GM21717 (cell line): ENCODE results near the gene SLC24A4.

ENCODE experiments used
- ATAC-seq: cut with Tn5 transposase; IDR thresholded peaks from one replicate; pipeline ENCODE4 v1.9.1; 2021; ENCODE audit warnings: mild to moderate bottlenecking, moderate library complexity; ENCODE audit not compliant: unreplicated experiment

SLC24A4 gene

DNA sequence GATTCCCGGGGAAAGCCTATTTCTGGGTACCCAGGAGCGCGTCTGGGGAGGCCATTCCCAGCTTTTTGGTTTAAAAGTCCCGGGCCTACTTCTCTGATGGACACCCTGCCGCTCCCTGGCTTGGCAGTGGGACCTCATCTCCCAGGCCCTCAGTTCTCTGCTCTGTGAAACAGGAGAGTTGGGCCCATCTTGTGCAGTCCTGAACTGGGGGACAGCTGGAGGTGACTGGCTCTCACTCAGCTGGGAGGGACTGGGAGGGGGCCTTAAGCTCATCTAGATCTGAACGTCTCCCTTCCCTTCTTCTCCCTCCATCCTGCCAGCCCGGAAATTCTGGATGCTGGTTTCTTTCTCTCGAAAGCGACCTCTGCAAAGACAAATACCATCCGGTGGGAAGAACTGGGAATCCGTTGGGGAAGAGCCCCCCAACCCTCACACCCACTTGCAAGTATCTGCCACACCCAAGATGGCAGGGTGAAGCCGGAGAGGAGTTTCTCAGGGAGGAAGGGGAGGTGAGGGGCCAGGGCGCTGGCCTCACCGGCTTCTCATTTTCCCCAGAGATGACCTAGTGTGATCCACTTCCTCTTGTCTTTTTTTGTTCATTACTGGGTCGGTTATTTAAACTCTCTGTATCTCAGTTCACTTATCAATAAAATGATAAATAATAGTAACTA, 192.0 kb downstream of the SLC24A4 start:
- no peak for ATAC-seq

DNA sequence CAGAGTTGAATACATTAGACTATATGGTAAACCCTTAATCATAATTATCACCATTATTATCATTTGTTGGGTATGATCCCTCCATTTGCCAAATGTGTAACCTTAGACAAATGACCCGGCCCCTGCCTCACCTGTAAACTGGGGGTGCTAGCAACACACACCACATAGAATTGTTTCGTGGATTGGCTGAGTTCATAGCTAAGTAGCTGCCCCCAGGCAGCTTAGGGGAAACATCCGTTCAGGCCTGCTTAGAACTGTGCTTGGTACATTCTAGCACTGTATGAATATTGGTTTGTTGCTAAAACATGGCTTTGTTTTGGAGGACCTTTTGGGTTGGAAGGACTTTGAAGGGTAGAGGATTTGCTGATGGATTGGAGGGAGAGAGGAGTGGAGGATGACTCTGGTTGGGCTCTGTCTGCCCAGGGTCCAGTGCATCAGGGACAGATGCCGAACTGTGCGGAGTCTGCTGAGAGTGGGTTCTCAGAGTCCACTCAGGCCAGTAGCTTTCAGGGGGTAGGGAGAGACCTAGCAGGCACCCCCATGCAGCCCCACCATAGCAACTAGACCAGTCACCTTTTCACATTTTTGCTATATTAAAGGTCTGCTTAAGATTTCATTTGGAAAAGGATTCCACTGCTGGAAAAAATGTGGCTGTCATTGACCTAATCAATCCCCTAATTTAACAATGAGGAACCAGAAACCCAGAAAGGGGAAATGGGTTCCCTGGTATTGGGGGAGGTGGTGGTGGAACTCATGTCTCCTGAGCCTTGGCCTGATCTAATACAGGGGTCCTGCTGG, 192.8 kb downstream of the SLC24A4 start:
- no peak for ATAC-seq

DNA sequence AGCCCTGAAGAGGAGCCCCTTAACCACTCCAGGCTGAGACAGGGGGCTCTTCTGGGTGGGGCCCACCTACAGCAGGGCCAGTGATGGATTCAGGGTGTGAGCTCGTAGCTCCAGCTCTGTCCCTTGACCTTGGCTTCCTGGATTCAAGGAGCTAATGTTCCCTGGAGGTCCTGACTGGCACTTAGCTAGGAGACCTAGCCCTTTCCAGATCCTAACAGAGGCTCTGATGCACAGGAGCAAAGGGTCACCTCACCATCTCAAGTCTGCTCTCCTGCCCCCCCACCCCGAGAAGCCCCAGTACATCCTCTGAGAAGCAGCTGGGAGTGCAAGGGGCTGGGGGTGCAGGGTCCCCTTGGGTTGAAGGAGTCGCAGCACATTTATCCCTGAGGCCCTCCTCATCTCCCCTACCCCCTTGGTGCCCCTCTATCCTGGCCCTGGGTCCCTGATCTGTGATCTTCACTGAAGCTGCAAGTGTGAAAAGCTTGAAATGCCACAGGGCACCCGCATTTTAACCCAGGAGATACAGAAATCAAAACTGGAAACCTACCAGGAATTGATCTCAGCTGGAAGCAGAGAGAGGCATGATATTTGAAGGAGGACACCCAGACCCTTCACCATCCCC, 193.5 kb downstream of the SLC24A4 start:
- ATAC-seq: no peak

DNA sequence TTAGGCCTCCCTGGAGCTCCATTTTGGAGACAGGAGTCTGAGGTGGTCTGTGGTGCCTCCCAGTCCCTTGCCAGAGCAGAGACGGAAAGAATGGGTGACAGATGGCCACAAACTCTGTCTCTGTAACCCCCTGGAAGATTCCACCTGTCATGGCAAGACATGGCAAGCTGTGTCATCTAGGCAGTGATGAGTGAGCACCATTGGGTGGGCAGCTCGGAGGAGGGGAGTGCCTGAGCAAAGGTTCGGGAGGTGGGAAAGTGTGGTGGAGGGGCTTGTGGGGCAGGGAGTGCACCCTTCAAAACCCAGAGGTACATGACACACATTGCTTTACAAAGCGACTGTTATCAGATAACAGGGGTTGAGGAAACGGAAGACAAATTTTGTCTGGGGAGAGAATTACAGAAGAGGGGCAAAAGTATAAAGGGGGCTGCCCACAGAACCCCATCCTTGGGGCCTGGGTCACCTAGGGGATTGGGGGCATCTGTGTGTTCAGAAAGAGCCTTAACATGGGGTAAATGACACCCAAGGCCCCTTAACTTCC, 194.1 kb downstream of the SLC24A4 start:
- no peak for ATAC-seq

DNA sequence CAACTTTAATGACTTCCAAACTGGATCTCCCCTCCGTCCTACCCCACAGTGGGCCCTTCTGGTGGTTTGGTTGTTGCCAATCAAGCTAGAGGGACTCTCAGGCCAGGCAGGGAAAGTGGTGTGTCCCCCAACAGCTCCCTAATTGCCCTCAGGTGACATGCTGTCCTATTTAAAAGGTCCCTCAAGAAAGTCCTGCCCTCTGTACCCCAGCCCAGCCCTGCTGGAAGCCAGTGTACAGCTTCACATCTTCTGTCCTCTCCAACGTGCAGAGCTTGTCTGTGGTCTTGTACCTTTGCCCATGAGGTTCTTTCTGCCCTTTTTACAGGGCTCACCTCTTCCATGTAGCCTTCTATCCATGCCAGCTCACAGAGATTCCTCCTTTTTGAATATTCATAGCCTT, 194.8 kb downstream of the SLC24A4 start:
- no peak for ATAC-seq

DNA sequence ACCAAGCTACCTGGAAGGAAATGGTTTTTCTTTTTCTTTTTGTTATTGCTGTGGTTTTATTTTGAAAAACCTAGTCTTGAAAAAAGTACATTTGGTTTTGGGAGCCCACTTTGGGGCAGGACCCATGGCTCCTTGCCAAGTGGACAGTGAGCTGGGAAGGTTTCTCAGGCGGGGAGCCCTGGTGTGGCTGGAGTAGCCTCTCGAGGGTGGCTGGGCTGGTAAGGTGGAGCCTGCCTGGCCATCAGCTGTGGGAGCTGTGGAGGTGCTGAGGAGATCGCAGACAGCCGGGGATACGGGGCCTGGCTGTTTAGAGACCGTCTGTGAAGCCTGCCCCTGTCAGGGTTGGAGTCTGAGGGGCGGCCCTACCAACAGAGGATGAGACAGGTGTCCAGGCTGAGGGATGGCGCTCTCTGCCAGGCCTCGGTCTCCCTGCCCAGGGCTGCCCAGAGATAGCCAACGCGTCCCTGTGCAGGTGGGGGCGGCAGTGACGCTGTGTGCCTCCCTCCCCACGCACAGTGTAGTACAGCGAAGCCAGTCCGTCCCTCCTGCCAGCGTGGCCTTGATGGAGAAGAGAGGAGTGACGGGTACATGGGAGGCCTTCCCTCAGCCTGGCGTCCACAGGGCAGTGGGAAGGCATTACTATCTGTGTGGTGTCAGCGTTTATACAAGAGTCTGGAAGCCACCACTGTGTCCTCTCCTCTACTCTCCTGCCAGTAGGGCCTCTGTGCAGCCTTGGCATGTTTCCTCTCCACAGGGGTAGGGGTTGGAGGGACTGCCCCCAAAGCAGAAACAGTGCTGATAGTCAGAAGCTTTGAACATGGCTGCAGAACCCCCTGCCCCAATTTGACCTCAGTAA, 196.5 kb downstream of the SLC24A4 start:
- ATAC-seq: no peak

DNA sequence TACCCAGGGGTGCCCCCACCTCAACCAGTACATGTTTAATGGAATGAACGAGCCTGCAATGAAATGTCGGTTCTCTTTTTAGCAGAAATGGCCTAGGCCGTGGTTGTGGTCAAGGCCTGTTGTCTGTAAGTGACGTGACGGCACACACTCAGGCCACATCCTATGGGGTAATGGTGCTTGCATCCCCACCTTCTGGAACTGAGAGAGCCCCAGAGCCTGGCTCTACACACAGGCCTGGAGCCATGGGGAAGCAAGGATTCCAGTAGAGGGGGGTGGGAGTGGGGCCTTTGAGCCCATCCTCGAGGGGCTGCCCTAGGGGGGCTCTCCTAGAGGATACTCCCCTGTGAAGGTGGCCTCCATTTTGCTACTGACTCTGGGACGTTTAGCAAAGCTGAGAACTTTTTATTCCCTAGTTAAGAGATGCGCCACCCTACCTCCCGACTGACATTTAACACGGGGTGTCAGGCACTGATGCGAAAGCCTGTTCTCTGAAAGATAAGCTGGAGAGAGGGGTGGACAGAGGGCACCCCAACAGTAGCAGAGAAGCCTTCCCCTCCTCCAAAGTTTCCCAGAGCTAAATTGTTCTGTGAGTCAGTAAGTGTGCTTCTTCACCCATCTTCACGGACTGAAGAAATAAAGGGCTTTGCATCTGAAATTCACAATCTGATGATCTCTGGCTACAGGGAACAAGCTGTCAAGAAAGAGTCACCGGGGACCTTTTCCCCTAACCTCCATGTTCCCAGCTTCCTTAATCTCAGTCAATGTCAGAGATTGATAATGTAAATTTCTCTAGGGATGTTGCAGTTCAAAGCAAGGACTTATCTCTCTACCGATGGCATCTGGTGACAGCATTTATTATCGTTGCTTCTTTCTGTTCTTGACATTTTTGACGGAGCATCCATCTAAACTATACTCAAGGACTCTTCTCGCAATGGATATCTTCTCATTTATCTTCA, 197.4 kb downstream of the SLC24A4 start:
- no peak for ATAC-seq

DNA sequence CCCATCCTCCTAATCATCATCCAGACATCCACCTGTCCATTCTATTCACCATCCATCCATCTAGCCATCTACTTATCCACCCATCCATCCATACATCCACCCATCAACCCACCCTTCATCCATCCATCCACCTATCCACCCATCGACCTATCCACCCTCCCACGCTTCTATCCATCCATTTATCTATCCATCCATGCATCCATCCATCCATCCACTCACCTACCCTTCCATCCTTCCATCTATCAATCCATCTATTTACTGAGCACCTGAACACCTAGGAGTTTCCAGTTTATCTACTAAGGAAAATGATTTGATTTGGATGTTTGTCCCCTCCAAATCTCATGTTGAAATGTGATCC, 198.1 kb downstream of the SLC24A4 start:
- ATAC-seq: no peak

DNA sequence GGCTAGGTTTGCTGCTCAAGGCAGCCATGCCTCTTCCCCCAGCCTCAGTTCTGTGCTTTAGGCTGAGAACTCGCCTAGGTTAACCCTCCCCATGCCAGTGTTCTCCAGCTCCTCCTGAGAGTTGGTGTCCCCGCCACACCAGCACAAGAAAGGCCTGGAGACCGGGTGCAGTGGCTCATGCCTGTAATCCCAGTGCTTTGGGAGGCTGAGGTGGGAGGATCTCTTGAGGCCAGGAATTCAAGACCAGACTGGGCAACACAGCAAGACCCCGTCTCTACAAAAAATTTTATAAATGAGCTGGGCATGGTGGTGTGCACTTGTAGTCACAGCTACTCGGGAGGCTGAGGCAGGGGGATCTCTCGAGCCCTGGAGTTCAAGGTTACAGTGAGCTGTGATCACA, 200.8 kb downstream of the SLC24A4 start:
- no peak for ATAC-seq

DNA sequence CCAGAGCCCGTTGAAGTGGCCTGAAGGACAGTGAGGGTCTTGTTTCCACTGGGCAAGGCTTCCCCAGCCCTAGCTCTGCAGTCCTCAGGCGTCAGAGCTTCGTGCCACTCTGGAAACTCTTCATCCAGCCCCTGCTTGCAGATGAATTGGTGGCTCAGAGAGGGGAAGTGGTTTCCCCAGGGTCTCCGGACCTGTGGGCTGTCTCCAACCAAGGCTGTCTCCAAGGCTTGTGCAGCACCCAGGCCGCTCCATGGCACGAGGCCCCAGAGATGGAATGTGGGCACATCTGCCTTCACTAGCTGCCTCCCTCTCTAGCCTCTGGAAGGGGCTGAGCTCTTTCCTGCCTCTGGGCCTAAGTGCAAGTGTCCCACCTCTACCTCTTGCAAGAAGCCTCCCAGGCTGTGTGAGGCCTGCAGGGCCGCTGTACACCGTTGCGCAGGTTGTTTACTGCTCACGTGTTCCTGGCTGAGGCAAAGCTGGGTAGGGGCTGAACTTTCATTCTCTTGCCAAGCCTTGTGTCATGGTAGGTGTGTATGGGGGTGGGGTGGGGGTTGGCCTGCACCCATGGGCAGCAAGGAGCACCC, 201.7 kb downstream of the SLC24A4 start:
- ATAC-seq: no peak

DNA sequence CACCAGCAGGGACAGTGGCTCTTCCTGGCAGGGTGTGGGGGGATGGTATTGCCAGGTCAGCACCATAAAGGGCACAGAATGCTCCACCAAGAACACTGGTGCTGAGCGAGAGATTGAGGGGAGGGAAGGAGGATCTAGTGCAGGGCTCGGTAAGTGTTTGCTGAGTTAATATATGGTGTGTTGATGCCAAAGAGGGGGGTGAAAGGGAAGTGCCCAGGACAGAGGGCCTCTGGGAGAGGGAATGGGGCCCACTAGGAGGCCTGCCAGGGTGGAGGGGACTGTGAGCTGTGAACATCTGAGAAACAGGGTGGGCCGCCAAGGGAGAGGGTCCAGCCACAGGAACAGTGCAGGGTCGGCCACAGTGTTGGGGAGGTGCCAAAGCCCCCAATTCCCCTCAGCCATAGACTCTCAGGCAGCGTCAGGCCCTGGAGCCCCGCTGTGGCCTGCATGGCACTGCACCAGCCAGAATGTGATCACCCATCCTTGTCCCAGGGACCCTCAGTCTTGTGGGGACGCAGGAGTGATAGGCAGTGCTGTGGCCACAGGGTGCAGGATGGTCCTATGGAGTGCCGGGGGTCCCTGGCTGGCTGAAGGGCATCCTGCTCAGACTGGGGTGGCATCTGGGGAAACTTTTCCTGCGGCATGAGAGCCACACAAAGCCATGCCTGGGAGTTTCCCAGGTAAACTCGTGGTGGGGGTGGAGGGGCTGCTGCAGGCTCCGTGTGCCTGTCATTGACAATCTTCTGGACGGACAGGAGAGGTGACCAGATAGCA, 202.5 kb downstream of the SLC24A4 start:
- no peak for ATAC-seq

DNA sequence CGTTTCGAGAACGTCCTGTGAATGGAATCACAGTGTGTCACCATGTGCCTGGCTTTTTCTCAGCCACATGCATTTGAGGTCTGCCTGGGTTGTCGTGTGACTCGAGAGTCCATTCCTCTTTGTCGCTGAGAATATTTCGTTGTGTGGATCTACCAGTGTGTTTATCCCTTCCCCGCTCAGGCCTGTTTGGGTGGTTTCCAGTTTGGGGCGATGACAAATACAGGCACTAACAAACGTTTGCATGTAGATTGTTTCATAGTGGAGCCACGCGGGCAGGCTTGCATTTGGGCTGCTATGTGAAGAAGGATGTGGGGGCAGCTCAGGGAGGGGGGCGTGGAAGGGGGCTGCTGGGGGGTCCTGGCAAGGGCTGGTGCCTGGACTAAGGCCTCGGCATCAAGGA, 204.8 kb downstream of the SLC24A4 start:
- ATAC-seq: no peak

DNA sequence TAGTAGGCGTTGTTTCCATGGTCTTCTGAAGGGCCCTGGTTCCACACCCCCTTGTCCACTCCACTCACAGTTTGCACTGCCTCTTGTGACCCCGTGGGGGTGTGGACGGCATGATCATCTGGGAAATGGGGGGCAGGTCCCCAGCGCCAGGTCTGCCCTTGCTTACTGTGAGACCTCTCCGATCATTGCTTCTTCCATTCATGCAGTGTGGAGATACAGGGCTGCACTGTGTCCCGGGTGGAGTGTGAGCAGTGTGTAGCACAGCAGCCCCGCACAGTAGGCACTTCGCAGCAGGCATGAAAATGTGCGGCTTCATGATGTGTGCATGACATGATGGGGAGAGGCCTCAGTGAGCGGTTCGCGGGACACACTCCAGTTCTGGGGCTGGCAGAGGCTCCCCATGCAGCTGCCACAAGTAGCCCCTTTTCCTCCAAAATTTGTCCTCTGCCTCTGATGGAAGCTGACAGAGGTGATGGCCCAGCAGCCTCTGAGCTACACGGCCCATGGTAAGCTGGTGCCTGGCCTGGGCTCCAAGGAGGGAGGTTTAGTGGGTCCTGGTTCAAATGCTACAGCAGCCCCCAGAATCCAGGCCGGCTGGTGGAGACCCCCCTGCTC, 205.6 kb downstream of the SLC24A4 start:
- ATAC-seq: no peak

DNA sequence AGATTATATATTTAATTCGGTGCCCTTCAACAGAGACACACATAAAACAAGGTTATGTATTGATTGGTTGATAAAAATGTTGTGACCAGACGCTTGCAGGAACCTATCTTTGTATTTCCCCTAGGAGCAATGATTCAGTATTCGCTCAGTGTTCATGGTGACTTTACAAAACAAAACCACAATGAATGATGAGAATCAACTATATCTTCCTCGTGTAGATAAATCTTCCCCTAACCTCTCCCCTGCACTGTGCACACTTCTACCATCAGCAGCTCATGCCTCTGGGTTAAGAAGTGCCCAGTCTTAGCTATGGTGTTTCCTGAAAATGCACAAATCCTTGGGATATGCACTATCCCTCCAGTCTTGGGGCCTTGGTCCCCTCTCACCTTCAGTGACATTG, 206.9 kb downstream of the SLC24A4 start:
- ATAC-seq: no peak

DNA sequence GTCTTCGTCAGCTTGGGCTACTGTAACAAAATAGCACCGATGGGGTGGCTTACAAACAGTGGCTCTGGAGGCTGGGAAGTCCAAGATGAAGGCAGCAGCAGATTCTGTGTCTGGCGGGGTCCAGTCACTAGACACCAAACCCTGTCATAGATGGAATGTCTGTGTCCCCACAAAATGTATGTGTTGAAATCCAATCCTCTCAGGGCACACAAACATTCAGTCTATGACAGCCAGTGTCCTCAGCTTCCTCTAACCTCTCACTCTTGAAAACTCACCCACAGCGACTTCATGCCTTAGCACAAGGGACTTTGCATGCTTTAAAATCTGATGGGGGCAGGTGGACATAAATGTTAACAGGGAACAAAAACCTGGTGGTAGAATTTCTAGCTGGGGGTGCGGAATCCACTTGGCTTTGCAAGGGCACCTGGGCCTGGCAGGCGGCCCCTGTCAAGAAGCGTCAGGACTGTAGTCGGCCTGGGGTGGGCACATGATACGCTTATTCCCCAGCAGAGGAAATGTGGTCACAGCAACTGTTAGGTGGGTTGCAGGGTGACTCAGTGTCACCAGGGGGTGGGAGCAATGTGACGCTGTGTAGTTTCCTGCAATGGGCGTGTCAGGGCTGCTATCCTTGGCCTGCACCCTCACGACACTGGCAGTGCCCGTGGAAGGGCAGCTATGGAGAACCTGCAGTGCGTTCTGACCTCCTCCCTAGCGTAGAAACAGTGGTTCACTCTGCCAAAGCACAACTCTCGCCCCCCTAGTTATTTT, 208.3 kb downstream of the SLC24A4 start:
- ATAC-seq: no peak

DNA sequence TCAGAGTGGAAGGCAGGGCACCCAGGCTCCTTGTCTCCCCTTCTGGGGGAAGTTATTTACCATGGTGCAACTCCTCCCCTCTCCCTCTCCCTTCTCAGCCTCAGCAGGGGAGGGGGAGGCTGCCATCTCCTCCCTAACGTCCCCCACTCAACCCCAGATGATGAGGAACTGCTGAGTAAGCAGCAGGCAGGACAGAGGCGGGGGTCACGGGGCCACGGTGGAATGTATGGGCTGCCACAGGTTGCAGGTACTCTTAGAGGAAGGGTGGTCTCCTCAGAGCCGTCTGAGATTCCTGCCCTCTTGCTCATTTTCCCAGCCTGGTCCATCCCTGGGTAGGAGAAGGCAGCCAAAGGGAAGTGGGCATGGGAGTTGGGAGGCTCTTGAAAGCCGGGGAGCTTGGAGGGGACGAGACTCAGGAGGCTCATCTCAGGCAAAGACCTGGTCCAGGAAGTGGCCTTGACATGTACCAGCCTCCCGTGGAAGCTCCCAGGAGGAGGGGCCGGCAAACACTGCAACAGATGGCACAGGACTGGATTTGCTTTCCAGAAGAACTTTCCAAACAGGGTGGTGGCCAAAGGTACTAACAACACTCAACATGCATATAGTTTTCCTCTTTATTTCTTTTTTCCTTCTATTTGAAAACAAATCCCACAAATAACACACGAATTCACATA, 209.7 kb downstream of the SLC24A4 start:
- no peak for ATAC-seq
